ENCODE measurements around the gene RBPJ.

DNA sequence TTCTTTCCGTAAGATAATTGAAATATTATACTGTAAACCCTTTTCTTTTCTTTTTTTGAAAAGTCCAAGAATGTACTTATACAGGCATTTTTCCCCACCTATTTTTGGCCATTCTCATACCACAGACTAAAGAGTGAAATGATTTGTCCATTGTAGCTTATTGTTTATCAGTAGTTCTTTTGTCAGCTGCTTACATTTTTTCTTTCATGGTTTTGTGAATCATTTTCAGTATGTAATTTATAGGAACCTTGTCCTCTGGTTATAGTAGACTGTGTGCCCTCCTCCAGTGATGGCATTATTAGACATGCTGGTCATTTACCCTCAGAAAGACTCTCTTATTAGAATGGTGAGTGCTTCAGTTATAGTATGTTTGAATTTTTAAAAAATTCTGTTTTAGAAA lies 112.7 kb downstream of the RBPJ start:
- TF ChIP-seq, protein P1, sequence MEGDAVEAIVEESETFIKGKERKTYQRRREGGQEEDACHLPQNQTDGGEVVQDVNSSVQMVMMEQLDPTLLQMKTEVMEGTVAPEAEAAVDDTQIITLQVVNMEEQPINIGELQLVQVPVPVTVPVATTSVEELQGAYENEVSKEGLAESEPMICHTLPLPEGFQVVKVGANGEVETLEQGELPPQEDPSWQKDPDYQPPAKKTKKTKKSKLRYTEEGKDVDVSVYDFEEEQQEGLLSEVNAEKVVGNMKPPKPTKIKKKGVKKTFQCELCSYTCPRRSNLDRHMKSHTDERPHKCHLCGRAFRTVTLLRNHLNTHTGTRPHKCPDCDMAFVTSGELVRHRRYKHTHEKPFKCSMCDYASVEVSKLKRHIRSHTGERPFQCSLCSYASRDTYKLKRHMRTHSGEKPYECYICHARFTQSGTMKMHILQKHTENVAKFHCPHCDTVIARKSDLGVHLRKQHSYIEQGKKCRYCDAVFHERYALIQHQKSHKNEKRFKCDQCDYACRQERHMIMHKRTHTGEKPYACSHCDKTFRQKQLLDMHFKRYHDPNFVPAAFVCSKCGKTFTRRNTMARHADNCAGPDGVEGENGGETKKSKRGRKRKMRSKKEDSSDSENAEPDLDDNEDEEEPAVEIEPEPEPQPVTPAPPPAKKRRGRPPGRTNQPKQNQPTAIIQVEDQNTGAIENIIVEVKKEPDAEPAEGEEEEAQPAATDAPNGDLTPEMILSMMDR (IDR thresholded peaks at IDR 0.05; ENCODE audit: insufficient read depth, low read length, poor library complexity, severe bottlenecking) = no peak
- TF ChIP-seq EZH2phosphoT487 (conservative IDR thresholded peaks at IDR 0.05; ENCODE audit: low read length) = no peak
